GM19328 (cell line): ENCODE measurements around the gene HOXB9.

Experiments
- ATAC-seq: cut with Tn5 transposase; IDR thresholded peaks from one replicate; pipeline ENCODE4 v1.9.1; 2021; ENCODE audit warnings: mild to moderate bottlenecking, moderate library complexity; ENCODE audit not compliant: unreplicated experiment

HOXB9 gene

DNA sequence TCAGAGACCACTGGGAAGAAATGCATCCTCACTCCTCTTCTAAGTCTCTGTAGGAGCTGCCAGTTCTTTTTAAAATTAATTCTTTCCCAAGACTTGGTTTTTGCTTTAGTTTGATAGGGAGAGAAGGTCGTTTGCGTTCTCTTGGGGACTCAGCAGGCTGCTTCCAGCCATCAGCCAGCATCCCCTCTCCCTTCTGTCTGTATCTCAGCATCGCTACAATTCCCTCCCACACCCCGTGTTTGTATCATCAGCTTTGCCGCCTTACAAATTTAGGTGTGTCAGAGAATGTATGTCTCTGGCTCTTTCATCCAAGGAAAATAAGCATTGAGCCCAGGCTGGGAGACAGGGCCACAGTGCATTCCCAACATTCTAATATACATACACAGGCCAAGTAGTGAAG is 26.8 kb downstream of the HOXB9 start:
- no peak for ATAC-seq

DNA sequence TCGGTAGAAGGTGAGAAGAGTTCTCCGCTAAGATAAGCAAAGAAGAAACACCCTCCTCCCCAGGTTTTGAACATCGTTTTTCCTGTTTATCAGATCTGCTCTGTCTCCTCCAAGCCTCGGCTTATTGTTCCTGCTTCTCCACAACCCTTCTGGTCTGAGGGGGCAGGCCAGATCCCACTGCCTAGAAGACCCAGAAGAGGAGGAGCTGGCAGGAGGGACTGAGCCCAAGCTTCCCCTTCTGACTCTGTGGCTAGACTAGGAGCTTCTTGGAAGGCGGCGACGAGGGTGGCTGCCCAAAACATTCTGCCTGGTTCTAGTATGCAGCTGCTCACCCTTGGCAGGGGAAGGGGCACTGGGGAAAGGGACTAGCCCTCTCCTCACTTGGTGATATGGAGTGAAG is 27.4 kb downstream of the HOXB9 start:
- ATAC-seq = no peak

DNA sequence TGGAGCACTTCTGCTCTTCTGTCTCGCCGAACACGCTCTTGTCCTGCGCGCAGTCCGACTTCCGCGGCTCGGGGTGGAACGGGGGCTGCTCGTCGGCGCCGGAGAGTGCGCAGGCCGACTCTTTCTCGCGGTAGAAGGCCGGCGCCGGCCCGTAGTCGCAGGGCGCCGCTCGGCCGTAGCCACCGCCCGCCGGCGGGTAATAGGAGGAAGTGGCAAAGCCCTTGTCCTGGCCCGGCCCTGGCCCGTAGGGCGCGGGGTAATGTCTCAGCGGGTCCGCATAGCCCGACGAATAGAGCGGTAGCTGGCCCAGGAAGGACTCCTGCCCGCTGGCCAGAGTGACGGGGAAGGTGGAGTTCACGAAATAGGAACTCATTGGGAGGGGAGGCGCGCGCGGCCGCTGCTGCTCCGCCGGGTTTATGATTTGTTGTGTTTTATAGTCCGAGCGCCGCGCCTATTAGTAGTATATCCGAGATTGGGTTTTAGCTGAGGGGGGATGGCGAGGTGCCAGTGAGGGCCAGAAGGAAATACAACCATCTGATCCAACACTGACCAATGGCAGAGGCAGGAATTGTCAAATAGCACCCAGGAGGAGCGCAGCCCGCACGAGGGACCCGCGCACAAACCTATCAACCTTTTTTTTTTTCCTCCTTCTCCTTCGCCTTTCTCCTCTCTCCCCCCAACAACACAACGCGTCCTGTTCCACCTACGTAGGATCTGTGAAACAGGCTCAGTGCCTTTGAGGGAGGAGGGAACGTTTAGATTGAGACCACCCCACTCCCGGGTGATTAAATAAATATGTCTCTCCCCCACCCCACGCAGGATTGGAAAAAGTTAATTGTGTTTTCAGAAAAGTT is 28.2 kb downstream of the HOXB9 start:
- ATAC-seq = no peak

DNA sequence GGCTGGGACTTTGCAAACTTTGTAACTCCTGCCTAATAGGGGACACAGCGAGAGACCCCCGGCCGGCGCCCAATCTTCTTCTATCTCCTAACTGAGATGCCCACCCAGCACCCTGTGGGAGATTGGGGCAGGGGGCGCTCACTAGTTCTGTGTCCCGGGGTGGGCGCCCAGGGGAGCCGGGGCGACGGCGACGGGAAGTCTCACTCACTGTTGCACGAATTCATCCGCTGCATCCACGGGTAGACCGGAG is 28.7 kb downstream of the HOXB9 start:
- ATAC-seq = no peak

DNA sequence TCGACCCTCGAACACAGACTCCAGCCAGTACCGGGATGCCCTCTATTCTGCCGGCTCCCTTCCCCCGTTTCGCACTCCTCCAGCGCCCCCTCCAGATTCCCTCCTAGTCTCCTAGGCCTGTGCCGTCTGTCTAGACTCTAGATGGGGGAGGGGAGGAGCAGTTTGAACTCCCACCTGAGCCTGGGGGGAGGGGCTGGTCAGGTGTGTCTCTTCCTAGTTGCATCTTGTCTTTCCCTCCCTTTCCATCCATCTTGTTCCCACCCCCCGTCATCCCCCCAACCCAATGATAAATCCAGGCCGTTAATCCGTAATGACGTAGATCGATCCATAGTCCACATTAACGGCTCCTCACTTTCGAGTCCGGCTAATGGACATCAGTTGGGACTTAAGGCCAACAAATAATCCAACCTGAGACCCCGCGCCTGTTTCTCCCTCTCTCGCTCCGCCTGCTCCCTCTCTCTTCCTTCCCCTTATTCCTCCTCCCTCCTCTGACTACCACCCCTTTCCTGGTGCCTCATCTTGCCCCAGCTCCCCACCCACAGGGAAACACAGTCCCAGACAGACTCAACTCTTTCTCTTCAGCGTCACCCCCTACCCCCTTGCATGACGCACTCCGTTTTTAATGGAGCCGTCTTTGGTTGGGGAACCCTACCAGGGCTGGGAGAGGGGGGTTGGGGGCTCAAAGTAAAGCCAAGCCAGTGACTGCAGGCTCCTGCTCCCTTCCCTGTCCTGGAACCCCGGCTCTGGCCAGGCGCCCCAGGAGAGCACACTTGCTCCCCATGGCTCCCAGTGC is 29.2 kb downstream of the HOXB9 start:
- no peak for ATAC-seq

DNA sequence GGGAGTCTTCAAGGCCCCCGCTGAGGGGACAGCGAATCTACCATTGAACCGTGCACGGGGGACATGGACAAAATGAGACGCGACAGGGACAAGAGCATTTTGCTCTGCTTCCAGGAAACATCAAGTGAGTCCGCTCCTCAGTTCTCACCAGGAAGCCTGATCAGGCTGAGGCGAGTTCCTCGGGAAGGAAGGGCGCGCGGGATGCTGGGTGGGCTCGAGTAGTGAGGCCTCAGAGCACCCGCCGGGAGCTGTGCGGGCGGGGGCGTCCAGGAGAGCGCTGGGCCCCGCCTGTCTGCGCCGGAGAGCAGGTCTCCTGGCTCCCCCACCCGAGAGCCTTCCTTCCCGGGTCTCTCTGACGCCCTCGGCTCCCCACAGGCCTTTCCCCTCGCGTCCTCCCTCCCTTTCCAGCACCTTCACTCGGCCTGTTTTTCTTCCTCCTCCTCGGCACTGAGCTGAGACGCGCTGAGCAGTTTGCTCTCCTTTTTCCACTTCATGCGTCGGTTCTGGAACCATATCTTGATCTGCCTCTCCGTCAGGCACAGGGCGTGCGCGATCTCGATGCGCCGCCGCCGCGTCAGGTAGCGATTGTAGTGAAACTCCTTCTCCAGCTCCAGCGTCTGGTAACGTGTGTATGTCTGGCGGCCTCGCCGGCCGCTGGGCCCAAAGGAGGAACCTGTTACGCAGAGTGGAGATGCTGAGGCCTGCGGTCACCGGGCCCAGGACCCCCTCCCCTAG is 30.0 kb downstream of the HOXB9 start:
- ATAC-seq = no peak

DNA sequence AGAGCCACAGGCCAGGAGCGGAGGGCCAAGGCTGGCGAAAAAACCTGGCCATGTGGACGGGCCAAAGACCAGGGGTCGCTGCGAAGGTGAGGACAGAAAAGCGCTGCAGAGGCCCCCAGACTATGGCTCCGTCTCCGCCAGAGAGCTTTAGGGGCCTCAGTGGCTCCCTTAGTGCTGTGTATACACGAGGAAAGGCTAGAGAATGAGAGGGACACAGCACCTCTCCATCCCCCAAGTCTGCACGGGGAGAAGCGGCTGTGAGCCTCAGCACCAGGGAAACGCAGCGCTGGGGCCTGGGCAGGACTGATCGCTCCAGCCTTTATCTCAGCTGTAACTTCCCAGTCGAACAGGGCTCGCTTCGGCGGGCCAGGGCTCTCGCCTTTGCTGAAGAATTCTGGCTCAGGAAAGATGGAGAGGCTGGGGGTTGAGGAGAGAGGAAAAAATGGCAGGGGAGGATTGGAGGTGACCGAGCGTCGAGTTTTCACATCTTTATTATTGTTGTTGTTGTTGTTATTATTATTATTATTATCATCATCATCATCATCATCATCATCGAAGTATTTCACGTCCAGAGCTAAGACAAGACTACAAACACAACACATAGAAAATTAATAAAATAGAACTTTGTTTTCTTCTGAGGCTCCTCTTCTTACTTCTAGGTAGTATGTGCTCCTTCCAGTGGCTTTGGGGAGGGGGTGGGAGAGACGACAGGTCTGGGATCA is 30.7 kb downstream of the HOXB9 start:
- no peak for ATAC-seq

DNA sequence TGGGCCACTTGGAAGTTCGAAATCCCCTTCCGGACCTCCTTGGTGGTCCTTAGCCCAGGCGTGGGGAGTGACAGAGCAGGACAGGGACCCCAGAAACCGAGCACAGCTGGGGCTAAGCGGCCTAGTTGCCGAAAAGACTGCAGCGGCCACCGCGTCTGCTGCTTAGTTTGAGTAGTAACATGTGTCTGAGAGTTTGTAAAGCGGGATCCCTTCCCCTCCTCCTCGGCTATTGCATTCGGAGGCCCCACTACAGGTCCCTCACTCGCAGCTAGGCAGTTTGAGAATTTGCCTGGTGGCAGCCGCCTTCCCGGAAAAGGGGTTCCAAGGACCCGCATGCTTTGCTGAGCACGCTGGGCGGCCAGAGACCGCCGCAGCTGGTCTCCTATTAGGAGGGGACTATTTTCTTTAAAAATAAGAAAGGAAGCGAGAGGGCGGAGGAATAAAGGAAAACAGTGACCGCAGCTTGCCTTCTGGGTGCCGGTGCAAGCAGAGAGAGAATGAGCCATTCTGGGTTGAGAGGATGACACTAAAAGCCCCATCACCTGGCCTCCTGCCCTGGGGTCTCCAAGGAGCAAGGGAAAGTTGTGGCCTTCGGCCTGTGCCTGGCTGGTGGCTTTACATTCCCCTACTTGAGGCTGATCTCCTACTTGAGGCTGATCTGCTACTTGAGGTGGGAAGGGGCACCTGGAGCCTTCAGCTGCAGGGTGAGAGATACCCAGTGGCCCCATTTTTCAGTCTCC is 31.4 kb downstream of the HOXB9 start:
- no peak for ATAC-seq

DNA sequence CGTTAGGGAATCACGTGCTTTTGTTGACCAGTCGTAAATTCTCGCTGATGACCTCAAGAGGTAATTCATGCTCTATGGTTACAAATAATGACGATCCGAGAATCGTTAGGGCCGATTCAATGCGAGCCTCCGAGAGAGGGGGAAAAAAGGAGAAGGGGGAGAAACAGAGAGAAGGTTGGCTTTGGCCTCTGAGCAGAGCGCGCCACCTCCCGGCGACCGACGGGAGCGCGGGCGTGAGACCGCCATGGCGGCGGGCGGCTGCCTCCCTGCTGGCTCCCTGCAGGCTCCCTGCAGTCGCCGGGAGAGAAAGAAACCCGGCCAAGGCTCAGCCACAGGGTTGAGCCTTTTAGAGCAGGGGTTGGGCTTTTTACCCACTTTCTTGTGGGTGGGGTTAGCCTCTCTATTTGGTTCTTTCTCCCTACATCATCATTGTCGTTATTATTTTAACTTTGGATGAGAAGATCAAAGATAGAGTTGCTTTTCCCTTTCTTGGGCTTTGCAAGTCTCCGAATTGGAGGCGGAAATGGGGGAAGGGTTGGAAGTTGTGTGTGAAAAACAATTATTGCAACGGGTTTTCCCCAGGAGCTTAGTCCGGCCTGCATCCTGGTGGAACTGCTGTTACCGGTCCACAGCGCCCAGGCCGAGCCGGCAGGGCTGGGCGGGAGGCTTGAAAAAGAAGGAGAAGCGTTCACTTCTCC is 32.2 kb downstream of the HOXB9 start:
- no peak for ATAC-seq

DNA sequence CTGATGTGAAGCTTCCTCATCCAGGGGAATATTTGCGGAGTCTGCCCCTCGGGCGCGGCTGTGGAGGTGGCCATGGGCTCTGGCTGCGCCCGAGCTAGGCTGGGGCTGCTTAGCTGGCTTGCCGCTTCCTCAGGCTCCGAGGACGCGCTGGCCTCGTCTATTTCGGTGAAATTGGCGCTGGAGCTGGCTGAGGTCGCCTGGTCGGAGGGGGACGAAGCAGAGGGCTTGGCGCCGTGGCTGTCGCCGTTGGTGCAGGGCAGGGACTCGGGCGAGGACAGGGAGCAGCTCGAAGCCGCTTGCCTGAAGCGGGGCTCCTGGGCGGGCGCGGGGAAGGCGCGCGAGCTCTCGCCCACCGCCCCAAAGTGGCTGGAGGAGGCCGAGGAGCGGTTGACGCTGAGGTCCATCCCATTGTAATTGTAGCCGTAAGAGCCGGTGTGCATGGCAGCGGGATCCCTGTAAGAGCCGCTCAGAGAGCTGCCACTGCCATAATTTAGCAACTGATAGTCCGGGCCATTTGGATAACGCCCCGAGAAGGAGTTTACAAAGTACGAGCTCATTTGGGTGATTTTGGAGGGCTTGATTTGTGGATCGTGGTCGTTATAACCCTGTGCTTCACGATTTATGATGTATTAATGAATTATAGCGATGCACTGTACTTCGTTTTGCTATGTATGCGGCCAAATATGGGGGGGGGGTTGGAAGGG is 32.9 kb downstream of the HOXB9 start, which contains the start of gene HOXB5:
HOXB5 (minus strand) TSS at position 654 of the 704 bp plus-strand sequence; CDS start at position 557, 97 bp downstream.
- no peak for ATAC-seq

DNA sequence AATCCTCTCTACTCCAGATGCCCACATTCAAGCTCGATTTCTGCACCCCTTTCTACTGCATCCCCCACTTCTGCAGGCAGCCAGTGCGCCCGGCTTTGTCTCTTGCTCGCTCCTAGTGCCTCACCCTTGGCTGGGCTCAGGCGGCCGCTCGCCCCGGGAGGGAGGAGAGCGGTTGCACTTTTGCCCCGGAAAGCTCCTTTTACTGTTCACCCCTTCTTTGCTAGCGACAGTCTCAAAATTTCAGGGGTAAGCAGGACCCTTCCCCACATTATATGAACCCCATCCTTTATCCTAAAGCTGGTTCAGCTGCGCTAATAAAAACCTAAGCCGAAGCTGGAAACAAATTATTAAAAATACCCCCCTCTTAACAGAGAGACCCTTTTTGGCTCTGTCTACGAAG is 33.6 kb downstream of the HOXB9 start:
- ATAC-seq = no peak

DNA sequence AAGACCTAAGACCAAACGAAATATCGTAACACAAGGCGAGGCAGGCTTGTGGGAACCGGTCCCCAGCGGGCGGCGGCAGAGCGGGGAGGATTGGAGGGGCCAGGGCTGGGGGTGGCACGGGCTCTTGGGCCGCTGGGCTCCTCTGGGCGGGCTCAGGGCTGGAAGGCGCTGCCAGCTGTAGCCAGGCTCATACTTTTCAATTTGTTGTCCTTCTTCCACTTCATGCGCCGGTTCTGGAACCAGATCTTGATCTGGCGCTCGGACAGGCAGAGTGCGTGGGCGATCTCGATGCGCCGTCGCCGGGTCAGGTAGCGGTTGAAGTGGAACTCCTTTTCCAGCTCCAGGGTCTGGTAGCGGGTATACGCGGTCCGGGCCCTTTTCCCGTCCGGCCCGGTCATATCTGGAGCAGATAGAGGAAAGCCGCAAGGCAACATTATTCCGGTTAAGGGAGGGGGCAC is 34.1 kb downstream of the HOXB9 start:
- no peak for ATAC-seq

DNA sequence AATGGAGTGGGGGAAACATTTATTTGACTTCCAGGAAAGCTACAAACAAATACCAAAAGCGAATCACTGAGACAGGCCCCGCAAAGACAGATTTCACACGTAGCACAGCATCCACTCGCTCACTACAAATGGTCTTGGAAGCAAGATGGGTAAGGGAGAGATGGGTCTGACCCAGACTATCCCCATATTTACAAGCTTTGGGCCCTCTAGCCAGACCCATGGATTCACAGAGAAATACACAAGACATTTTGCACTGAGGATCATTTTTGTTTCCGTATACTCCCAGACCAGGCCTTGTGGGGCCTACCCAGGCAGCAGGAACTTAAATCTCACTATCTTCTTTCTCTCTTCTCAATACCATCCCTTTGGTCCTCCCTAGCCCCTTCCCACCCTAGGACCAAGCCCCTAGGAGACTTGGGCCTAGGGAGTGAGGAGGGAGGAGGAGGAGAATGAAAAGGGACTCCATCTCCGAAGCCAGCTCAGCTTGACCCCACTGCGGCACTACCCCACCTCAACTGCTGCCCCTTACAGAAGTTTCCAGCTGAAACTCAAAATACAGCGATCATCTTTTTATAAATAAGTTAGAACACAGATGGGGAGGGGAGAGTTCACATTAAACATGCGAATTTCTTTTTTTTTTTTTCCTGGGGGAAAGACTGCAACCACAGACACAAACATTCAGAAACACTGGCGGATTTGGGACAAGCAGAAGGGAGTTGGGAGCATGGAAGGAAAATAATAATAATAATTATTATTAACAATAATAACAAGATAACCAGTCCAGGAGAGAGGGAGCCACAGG is 34.7 kb downstream of the HOXB9 start:
- ATAC-seq = no peak

DNA sequence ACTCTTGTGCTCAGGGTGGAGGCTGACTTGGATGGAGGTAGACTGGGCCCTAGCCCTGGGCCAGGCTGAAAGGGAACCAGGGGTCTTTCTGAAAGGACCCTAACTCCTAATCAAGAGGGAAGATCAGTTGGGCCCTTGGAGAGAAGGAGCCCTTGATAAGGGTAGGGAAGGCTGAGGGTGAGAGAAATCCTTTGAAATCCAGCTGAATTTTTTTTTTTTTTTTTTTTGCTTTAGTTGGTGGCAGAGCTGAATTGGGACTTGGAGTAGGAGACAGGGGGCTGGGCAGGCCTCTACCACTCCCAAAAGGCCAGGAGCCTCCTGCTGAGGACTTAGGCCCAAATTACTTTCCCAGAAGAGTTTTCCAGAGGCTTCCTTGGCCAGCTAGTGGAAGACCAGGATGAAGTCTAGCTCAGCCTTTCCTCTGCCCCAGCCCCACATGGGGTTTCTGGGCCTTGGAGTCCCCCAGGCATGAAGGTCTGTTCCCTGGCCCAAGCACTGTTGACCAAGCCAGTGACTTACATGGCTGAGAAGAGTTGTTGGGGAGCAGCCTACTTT is 35.5 kb downstream of the HOXB9 start:
- no peak for ATAC-seq

DNA sequence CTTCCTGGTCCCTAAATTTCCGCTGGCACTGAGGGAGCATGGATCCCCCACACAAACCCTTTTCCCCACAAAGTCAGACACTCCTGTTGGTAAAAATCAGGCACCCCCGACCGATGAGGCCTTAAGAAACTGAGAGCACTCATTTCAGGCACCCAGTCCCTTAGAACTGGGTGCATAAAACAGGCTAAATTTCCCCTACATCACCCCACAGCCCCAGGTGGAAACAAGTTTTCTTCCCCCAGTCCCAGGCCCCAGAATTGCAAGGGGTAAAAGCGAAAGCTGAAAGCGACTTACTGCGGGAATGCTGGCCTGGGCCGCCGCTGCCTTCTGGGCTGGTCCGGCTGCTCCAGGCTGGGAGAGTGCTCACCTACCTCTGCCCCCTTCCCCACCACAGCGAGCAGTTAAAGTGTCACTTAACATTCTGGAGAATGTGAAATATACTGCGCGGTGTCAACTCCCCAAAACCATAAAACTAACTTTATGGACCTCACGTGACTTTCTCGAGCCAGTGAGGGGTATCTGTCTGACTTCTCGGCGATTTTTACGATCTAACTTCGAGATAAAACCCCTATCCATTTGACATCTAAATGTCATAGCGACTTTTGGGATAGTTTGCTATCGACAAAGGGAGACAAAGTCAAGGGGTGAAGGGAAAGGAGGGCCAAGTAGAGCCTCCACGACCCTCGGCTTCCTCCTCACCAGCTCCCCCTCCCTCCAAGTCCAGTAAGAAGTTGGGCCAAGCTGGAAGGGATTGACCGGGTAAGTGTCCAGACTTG is 36.1 kb downstream of the HOXB9 start, which contains the start of gene HOXB3:
HOXB3 (minus strand) TSS at position 411 of the 776 bp plus-strand sequence. CDS start 37,767 bp downstream, outside the sequence.
- no peak for ATAC-seq

DNA sequence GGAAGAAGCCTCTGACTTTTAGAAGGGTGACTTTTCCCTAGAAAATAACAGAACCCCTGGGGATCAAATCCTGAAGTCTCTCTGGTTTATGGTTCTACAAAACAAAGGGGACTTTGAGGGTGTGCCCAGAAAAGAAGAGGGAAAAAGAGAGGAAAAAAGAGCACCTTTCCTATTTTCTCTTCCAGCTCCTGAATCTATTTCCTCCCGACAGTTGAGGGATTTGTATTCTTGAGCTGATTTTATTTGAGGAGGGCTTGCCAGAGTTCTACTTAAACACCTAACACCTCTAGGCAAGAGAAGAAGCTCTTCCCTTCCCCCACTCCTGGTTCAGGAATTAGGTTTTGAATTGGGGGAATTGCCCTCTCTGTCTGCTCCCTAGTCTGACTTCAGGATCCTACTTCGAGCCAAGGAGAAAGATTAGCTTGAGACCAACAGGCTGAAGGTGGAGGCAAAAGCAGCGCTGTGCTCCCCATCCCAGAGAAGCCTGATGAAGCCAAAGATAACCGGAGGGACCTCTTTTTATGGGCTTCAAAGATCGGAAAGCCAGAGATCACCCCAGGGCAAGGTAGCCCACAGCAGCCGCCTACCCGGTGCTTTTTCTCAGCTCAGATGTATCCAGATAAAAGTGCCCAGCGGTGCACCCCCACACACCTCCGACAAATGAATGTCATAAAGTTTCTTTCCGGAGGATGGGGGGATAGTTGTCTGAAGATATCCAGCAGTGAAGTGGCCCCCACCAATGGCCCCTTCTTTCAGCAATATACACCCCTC is 36.9 kb downstream of the HOXB9 start:
- no peak for ATAC-seq
